OCI-LY7 (cell line): ENCODE results near the gene PRADC1.

Experiments
- CTCF ChIP-seq: fragments of 200-600 bp; sonication (generic); conservative IDR thresholded peaks from 2 replicates; pipeline ENCODE4 v1.5.1; 2014; ENCODE audit warnings: mild to moderate bottlenecking, antibody characterized with exemption, low read length, moderate library complexity, mixed read lengths
- EZH2phosphoT487 ChIP-seq: fragments of 200-600 bp; sonication (generic); IDR thresholded peaks from 2 replicates; pipeline ENCODE4 v1.6.1; 2018; ENCODE audit warnings: low read depth, borderline replicate concordance, mild to moderate bottlenecking, mixed run types, antibody characterized with exemption, low read length, moderate library complexity, mixed read lengths

- TF ChIP-seq CTCF = no peak
- no peak for TF ChIP-seq EZH2phosphoT487
These were observed 7.3 kb downstream of the PRADC1 start for GRCh38 chr2:73225513-73226360.
